DND-41 (cell line): ENCODE measurements around the gene KXD1.

Source experiments
- CTCF ChIP-seq: IDR thresholded peaks from 2 replicates; pipeline ENCODE4 v1.5.1; 2012; ENCODE audit warnings: borderline replicate concordance, low read length, moderate library complexity, mild to moderate bottlenecking; ENCODE audit not compliant: poor library complexity, severe bottlenecking; ENCODE audit errors: extremely low read depth
- EZH2 ChIP-seq: IDR thresholded peaks from 3 replicates; pipeline ENCODE4 v1.6.1; 2012; ENCODE audit warnings: borderline replicate concordance, low read depth, mild to moderate bottlenecking, moderate library complexity, low read length, inconsistent platforms; ENCODE audit not compliant: severe bottlenecking

GRCh38 chr19:18603255-18603957, 45.7 kb downstream of the KXD1 start:
- TF ChIP-seq CTCF = peak; percentile 10
- no peak for TF ChIP-seq EZH2
